Measurements from ENCODE around the gene SLC16A2.

The SLC16A2 gene

GRCh38 chrX:74421036-74421739 is at the start of gene SLC16A2:
Gene SLC16A2, plus strand, starts transcription at chrX:74421493. Its CDS starts 145 bp downstream, at chrX:74421638.
- DNase-seq = peak; percentile 29

DNA sequence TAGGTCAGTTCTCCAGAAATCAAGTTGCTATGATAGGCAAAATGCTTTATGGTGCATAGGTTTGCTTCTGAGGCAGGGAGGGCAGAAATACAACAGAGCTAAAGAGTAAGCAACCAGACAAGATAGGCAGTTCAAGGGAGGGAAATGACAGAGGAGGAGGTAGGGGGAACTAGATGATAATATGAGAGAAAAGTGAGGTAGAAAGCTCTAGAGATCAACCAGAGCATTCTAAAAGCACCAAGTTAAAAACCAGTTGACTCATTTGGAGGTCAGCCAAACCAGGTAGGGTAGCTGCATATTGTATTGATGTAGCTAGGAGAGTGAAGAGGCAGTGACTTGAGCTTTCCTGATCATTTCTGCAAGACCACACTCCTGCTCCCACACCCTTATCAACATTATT is 49.0 kb upstream of the SLC16A2 start:
- no peak for DNase-seq

DNA sequence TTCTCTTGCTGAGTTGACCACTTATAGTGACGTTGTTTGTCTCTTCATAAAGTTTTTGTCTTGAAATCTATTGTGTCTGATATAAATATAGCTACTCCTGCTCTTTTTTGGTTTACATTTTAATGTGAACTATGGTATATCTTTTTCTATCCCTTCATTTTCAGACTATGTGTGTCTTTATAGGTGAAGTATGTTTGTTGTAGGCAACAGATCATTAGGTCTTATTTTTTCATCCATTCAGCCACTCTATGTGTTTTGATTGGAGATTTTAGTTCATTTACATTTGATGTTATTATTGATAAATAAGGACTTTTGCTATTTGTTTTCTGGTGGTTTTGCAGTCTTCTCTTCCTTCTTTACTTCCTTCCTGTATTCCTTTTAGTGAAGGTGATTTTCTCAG is 44.0 kb upstream of the SLC16A2 start:
- no peak for DNase-seq

DNA sequence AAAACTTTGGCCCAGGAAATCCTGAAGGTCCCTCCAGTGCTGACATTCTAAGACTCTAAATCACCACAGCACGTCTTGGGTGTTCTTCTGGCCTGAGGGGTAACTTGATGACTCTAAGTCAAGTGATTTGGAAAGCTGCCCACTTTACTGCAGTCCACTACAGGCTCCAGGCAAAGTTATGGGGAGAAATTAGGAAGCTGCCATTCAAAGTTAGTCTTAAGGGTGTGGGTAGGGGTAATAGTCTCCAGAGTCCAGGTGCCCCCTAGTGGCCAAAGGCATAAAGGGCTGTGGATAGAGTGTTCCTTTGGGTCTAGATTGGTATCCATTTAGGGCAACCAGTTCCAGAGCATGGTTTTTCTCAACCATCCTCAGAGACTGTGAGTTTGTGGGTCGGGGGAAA is 38.7 kb upstream of the SLC16A2 start:
- peak; percentile 38 for DNase-seq

- DNase-seq = peak; percentile 3
Observed at GRCh38 chrX:74383611-74384010, 37.7 kb upstream of the SLC16A2 start.

DNA sequence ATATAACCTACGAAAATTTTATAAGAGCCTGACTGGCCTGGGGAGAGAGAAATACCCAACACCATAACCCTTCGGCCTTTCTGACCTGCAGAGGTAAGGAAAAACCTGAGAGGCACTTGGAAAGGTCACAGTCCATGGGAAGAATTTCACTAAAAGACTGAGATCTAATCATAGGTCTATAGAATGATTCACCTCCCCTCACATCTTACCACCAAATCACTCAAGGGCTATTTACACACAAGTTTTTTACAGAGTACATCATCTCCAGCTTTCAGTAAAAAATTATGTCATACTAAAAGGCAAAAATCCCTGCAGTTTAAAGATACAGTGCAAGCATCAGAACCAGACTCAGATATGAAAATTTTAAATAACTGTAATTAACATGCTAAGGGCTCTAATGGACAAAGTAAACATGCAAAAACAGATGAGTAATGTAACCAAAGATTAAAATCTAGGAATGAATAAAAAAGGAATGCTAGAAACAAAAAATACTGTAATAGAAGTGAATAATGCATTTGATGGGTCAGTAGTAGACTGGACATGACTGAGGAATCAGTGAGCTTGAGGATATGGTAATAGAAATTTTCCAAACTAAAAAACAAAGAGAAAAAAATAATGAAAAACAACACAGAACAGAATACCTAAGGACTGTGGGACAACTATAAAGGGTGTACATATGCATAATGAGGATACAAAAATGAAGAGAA is 32.1 kb upstream of the SLC16A2 start:
- no peak for DNase-seq

- no peak for DNase-seq
Observed at GRCh38 chrX:74395556-74395955, 25.7 kb upstream of the SLC16A2 start.

- DNase-seq = no peak
Observed at GRCh38 chrX:74405973-74406489, 15.3 kb upstream of the SLC16A2 start.

GRCh38 chrX:74408304-74408703 is 13.0 kb upstream of the SLC16A2 start:
- DNase-seq = no peak

GRCh38 chrX:74419864-74420195 is 1.5 kb upstream of the SLC16A2 start:
- no peak for DNase-seq

GRCh38 chrX:74420196-74421035 is 877 bp upstream of the SLC16A2 start:
- DNase-seq = no peak

DNA sequence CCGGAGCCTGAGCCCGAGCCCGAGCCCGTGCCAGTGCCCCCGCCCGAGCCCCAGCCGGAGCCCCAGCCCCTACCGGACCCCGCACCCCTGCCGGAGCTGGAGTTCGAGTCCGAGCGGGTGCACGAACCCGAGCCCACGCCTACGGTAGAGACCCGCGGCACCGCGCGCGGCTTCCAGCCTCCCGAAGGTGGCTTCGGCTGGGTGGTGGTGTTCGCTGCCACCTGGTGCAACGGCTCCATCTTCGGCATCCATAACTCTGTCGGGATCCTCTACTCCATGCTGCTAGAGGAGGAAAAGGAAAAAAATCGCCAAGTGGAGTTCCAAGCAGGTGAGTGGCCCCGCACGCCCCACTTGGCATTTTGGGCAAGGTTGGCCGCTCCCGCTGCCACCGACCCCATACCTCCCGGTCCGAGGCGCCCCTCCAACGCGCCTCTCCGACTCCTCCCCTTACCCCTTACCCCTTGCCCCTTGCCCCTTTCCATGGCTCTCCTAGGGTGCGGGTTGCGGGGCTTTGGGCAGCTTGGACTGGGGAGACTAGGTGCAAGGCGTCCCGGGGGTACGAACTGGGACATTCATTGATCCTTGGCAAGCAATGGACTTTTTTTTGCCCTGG is 553 bp downstream of the SLC16A2 start:
- DNase-seq = no peak

GRCh38 chrX:74422576-74423288 is 1.4 kb downstream of the SLC16A2 start:
- peak; percentile 22 for DNase-seq

DNA sequence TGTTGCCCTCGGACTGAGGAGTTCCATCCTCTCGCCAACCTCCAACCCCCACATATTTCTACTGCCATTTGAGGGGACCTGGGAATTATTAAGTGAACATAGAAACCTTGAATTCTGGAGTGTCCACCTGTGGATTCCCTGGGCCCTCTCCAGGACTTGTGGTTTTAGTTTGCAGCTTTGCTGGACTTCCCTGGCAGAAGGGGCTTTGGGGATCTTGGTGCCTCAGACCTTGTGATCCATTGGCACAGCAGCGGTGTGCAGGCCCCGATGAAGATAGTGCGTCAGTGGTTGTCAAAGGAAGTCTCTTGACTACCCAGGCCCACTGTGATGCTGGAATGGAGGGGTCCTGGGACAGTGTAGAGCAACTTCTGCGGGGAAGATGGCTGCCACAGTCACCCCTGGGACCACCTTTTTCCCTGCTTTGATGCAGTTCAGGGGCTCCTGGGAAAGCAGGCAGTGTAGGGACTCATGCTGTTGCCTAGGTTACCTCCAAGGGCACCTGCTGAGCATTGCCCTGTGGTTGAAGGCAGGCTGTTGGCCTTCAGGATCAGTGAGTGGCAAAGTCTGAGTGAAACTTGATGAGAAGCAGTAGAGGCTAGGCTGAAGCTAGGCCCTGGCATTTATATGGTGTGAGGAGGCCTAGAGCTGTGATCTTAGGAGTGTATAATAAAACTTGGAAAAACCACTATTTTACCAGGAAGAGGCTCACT is 2.2 kb downstream of the SLC16A2 start:
- DNase-seq = no peak

GRCh38 chrX:74426071-74426470 is 4.8 kb downstream of the SLC16A2 start:
- no peak for DNase-seq

GRCh38 chrX:74426615-74427014 is 5.3 kb downstream of the SLC16A2 start:
- no peak for DNase-seq

DNA sequence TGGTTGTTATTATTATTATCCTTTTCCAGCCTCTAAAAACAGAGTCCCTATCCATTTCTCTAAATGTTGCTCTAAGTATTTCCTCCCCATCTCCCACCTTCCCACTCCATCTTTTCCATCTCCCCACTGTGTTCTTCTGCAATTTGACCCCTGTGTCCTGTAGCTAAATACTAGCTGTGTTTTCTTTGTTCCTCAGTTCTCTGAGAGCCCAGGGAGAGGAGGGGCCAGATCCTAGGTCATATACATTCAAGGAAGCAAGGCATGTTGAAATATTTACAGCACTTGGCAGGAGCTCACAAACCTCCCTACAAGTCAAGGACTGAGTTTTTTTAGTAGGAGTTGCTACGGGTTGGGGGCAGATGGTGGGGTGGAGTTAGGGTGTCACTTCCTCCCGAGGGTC is 10.5 kb downstream of the SLC16A2 start:
- no peak for DNase-seq

DNA sequence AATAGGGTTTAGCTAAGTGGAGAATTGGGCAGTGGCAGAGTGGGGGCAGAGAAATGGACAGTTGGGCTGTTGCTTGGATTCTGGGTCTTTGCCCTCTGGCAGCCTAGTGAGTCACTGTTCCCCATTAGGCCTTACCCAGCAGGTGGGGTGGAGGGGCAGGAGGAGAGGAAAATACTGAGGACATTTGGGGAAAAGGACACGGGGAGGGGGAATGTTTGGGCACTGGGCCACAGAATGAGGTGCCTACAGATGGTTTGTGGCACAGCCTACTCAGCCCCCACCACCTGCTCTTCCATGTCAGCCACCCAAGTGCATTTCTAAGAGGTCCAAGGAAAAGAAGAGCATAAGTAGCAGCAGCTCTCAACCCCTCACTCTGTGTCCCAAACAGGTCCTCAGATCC is 13.0 kb downstream of the SLC16A2 start:
- DNase-seq = no peak

DNA sequence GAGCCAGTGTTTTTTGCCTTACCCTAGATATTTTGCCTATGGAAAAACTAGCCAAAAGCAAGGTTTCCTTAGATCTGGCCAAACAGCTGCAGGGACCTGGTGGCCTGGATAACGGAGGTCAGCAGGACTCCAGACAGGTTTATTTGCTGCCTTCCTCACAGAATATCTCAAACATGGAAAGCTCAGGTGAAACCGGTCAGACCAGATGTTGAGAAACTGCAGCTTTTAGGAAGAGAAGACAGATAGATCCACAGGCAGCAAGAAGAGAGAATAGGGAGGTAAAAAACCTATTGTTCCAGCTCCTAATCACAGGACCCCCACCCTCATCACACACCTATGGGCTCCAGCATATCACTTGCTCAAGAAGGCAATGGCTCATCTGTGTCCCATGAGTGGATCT is 16.2 kb downstream of the SLC16A2 start:
- no peak for DNase-seq

- DNase-seq = no peak
Observed at GRCh38 chrX:74438764-74439163, 17.5 kb downstream of the SLC16A2 start.

DNA sequence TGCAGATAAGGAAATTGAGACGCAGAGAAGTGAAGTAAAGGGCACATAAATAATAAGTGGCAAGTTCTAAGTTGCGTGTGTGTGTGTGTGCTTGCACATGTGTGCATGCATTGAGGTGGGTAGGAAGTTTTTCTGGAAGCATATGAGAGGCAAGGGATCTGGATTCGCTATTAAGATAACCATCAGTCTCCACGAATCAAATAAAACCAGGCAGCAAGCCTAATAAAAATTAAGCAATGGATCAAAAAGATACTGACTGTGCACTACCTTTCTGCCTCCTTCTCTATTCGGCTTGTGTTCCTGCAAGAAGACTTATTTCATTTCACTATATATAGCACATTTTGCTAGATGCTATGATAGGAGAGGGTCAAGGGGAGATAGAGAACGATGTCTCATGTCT is 23.8 kb downstream of the SLC16A2 start:
- DNase-seq = no peak

DNA sequence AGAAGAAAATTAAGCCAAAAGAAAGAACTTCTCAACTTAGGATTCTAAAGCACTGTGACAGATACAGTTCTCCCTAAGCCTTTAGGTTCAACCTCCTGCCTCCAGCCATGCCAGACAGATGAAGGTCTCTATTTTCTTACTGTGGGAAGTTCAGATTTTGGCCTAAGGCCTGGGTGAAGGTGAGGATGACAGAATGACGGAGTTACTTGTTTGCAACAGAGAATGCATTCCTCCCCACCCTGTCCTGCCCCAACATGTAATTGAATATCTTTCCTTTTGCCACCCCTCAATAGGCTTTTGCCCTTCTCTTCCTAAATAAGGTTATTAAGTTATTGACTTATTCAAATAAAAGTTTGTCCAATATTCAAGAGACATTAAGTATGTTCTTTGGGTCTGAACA is 25.6 kb downstream of the SLC16A2 start:
- DNase-seq = no peak

All from NCI-H1092 (cell line).